ENCODE results near the gene ALDH3B2. TPM values are rescaled to one million over a fixed set of nuclear protein-coding genes. Genes with fewer than 3 reads are reported as not detected.
"Not testable (repeated sequence)": the region's sequence is repeated elsewhere in the genome, so short reads cannot be mapped to it uniquely, and the experiment has no call there.

ALDH3B2 gene
- 1 to 10 TPM; 1.8 to 3.1 (median 2.0) TPM for polyA plus RNA-seq (ENCODE audit: insufficient read length in 3 of 3)

DNA sequence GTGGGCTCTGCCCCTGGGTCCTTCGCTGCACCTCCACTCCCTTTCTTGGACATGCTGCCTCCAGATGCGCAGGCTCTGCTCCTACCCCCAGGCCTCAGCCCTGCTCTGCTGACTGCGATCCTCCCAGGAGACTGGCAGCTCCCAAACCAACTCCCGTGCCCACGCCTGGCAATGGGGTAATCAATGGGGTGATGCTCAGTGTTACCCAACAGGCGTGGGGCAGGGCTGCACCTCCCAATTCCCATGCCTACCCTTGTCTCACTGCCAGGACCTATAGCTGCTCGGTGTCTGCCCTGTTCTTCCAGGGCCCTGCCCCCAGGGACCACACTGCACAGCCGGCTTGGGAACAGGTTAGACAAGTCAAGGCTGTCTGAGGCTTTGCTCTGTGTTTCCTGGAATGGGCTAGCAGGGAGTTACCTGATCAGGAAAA lies at the start of gene ALDH3B2:
TSS of gene ALDH3B2 (minus strand) at position 182 of the 430 bp plus-strand sequence. CDS start 7,688 bp downstream, outside the sequence.
- DNase-seq (ENCODE audit: low read depth in 3 of 3, low spot score in 2 of 3), result no peak

DNA sequence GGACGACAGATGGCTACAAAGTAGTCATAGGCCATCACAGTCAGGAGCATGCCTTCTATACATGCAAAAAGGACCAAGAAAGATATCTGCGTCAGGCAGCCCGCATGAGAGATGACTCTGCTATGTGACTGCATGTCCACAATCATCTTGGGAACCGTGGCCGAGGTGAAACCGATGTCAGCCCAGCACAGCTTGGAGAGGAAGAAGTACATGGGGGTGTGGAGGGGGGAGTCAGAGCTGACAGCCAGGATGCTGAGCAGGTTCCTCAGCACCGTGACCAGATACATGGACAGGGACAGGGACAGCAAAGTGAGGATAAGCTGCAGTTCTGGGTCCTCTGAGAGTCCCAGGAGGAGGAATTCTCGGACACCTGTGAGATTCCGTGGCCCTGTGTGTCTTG lies 48.6 kb upstream of the ALDH3B2 start:
- DNase-seq (ENCODE audit: low read depth in 3 of 3, low spot score in 2 of 3), result not testable (repeated sequence)

GRCh38 chr11:67716226-67716625 lies 41.8 kb upstream of the ALDH3B2 start:
- DNase-seq (ENCODE audit: low read depth in 3 of 3, low spot score in 2 of 3), result not testable (repeated sequence)

- not testable (repeated sequence) for DNase-seq (ENCODE audit: low read depth in 3 of 3, low spot score in 2 of 3)
Measured at GRCh38 chr11:67715801-67716200, 41.4 kb upstream of the ALDH3B2 start.

- not testable (repeated sequence) for DNase-seq (ENCODE audit: low read depth in 3 of 3, low spot score in 2 of 3)
Measured at GRCh38 chr11:67713892-67714509, 39.6 kb upstream of the ALDH3B2 start.

- DNase-seq (ENCODE audit: low read depth in 3 of 3, low spot score in 2 of 3), result not testable (repeated sequence)
Measured at GRCh38 chr11:67711676-67712075, 37.3 kb upstream of the ALDH3B2 start.

GRCh38 chr11:67711212-67711611 lies 36.8 kb upstream of the ALDH3B2 start:
- not testable (repeated sequence) for DNase-seq (ENCODE audit: low read depth in 3 of 3, low spot score in 2 of 3)

- DNase-seq (ENCODE audit: low read depth in 3 of 3, low spot score in 2 of 3), result not testable (repeated sequence)
Measured at GRCh38 chr11:67709806-67710205, 35.4 kb upstream of the ALDH3B2 start.

DNA sequence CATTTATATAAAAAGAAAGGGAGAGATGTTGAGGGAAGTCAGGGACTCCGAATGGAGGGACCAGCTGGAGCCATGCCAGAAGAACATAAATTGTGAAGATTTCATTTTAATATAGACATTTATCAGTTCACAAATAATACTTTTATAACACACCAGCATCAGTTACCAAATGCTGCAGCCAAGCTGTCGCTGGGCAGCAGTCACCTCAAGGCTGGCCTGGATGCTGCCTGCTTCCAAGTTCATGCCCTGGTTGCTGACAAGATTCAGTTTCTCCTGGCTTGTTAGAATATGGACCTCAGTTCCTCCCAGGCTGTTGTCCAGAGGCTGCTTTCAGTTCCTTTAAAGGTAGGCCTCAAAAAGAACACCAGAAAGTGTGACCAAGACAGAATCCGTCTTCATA lies 30.8 kb upstream of the ALDH3B2 start:
- DNase-seq (ENCODE audit: low read depth in 3 of 3, low spot score in 2 of 3), result no peak

DNA sequence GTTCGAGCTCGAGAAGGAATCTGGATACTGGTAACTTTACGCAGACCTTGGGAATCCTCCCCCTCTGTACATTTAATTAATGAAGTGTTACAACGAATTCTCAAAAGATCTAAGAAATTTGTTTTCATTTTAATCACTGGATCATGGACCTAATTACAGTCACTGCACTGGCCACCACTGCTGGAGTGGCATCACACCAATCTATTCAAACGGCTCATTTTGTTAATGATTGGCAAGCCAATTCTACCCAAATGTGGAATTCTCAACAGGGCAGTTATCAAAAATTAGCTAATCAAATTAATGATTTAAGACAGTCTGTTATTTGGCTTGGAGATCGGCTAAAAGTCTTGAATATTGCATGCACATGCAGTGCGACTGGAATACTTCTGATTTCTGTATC lies 30.1 kb upstream of the ALDH3B2 start:
- DNase-seq (ENCODE audit: low read depth in 3 of 3, low spot score in 2 of 3), result no peak

DNA sequence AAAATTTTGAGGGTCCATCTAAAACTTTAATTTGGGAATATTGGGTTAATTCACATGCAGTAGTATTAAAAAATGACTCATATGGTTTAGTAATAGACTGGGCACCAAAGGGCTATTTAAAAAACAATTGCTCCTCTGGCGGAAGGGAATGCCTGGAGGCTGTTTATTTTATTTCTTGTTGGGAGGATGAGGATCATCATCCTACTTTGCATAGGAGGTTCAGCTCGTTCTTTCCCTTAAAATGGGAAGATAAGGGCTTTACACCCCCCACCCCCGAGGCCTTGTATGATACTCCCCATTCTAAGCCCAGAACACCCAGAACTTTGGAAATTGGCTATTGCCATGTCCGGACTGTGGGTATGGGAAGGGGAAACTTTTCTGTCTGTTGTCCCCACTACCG lies 29.3 kb upstream of the ALDH3B2 start:
- not testable (repeated sequence) for DNase-seq (ENCODE audit: low read depth in 3 of 3, low spot score in 2 of 3)

GRCh38 chr11:67700548-67701262 lies 26.3 kb upstream of the ALDH3B2 start:
- DNase-seq (ENCODE audit: low read depth in 3 of 3, low spot score in 2 of 3), result no peak

DNA sequence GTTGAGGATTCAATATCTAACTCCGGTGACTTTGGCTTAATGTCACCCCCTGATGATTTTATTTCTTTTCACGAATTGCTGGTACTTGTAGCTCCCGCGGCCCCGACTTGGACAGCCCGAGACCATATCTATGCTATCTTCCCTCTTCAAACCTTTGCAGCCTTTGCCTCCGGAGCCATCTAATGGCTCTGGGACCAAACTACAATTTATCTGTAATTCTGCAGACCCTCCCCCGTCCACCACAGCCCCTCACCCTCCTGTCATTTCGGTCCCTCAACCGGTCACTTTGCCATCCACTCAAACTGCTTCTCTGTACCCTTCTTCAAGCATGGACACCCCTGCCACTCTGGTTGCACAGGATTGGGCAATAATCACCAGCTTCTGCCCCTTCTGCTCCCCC lies 25.7 kb upstream of the ALDH3B2 start:
- DNase-seq (ENCODE audit: low read depth in 3 of 3, low spot score in 2 of 3), result no peak

DNA sequence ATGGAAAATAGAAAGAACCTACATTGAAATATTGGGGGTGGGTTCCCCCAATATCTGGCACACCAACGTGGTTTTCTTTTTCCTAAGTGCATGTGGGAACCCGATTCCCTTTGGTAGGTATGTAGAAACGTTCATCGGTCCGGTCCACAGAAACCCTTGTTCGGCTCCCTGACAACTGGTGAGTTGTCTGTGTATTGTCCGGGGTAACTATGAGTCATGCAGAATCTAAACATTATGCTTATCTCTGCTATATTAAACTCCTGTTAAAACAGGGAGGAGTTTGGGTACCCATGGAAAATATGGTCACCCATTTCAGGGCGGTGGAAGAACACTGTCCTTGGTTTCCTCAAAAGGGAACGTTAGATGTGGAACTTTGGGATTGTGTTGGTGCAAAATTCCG lies 25.1 kb upstream of the ALDH3B2 start:
- no peak for DNase-seq (ENCODE audit: low read depth in 3 of 3, low spot score in 2 of 3)

DNA sequence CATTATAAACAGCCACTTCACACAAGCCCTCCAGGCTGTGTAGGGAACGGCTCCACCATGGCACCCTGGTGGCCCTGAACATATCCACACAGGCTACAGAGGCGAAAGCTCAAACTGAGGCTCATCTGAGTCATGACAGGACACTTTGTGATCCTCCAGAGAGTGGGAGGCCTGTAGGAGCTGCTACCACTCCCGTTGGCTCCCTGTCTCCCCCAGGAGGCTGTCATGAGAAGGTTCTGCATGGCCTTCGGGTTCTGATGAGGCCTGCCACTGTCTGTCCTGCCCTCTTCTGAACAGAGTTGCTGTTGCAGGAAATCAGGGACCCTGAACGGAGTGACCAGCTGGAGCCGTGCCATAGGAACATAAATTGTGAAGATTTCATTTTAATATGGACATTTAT lies 23.8 kb upstream of the ALDH3B2 start:
- no peak for DNase-seq (ENCODE audit: low read depth in 3 of 3, low spot score in 2 of 3)

DNA sequence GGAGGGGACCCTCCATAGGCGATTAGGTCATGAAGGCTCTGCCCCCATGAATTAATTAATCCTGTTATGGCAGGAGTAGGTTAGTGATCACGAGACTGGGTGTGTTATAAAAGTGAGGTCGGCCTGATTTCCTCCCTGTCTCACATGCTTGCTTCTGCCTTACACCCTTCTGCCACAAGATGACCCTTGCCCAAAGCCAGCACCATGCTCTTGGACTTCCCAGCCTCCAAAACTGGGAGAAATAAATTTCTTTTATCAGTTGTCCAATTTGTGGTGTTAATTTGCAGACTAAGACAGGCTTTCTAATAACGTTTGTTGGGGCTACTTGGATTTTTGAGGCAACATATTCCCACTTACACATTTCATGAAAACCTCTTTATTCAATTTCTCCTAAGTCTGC lies 23.4 kb upstream of the ALDH3B2 start:
- no peak for DNase-seq (ENCODE audit: low read depth in 3 of 3, low spot score in 2 of 3)

DNA sequence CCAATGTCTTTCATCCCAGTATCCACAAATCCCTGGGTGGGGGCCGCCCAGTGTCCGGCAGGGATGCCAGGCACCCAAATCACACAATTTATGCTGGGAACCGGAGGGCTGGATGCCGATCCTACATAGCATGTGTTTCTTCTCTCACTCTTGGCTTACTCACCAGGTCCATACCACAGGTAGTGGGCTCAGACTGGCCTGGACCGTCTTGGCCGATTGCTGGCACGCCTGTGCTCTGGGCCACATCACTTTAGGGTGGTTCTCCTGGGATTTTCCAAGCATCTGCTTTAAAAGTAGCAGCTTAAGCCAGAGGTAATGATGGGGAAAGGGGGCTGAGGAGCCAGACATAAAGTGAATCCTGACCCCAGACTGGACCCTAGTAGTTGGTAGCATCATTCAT lies 22.6 kb upstream of the ALDH3B2 start:
- DNase-seq (ENCODE audit: low read depth in 3 of 3, low spot score in 2 of 3), result no peak

DNA sequence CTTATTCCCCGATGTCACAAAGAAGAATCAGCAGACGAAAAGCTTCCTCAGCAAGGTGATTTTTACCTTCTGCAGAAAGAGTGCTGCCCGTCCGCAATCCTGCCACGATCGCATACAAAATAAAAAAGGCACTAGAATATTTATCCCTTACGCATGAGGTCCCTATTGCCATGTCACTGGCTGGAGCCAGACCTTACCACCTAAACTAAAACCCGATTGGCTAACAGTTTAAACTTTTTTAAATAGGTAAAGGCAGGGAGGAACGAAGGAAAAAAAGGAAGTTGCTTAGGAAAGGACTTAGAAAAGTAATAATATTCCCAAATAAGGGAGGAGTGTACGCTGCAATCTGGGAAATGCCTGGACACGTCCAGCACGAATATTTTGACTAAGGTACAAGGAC lies 21.2 kb upstream of the ALDH3B2 start:
- DNase-seq (ENCODE audit: low read depth in 3 of 3, low spot score in 2 of 3), result no peak

- DNase-seq (ENCODE audit: low read depth in 3 of 3, low spot score in 2 of 3), result no peak
Measured at GRCh38 chr11:67694875-67695555, 20.6 kb upstream of the ALDH3B2 start.

DNA sequence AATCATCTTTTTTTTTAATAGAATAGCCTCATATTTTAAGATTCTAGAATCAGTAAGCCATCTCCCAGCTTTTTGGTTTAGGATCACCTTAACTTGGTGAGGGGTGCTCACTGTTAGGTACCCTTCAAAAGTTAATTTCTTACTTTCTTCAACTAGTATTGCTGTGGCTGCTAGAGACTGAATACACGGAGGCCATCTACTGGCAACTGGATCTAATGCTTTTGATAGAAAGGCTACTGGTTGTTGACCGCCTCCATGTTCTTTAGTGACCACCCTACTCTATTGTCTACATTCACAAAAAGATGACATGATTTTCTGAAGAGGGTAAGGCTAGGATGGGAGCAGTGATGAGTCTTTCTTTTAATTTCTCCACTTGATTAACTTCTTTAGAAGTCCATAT lies 16.7 kb upstream of the ALDH3B2 start:
- no peak for DNase-seq (ENCODE audit: low read depth in 3 of 3, low spot score in 2 of 3)

- no peak for DNase-seq (ENCODE audit: low read depth in 3 of 3, low spot score in 2 of 3)
Measured at GRCh38 chr11:67689178-67689577, 14.8 kb upstream of the ALDH3B2 start.

DNA sequence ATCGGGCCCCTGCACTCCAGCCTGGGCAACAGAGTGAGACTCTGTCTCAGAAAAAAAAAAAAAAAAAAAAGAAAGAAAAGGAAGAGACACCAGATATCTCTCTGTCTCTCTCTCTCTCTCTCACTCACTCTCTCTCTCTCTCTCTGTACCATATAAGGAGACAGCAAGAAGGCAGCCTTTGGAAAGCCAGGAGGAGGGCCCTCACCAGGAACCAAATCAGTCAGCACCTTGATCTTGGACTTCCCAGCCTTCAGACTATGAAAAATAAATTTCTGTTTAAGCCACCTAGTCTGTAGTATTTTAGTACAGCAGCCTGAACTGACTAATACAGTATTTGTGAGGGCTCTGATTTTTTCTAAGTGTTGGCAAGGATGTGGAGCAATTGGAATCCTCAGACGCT lies 13.6 kb upstream of the ALDH3B2 start:
- no peak for DNase-seq (ENCODE audit: low read depth in 3 of 3, low spot score in 2 of 3)

All from right renal cortex interstitium (tissue), 3 donors.